IPS-15b (cell line): ENCODE results near the gene LINC00632.

Source experiments
- H3K27me3 ChIP-seq: one replicate; pipeline ENCODE4 v1.6.1; 2013; ENCODE audit warnings: low read length; ENCODE audit not compliant: control insufficient read depth, insufficient read depth
- H3K36me3 ChIP-seq: one replicate; pipeline ENCODE4 v1.6.1; 2013; ENCODE audit warnings: low read length; ENCODE audit not compliant: control insufficient read depth, insufficient read depth
- H3K4me1 ChIP-seq: one replicate; pipeline ENCODE4 v1.6.1; 2013; ENCODE audit warnings: mild to moderate bottlenecking, low read length; ENCODE audit not compliant: control insufficient read depth, insufficient read depth
- H3K4me3 ChIP-seq: one replicate; pipeline ENCODE4 v1.5.1; 2013; ENCODE audit warnings: low read depth, low read length
- H3K9ac ChIP-seq: one replicate; pipeline ENCODE4 v1.6.1; 2013; ENCODE audit warnings: low read depth, mild to moderate bottlenecking, low read length
- H3K9me3 ChIP-seq: one replicate; pipeline ENCODE4 v1.6.1; 2013; ENCODE audit warnings: mild to moderate bottlenecking, low read length; ENCODE audit not compliant: control insufficient read depth, insufficient read depth

The LINC00632 gene

DNA sequence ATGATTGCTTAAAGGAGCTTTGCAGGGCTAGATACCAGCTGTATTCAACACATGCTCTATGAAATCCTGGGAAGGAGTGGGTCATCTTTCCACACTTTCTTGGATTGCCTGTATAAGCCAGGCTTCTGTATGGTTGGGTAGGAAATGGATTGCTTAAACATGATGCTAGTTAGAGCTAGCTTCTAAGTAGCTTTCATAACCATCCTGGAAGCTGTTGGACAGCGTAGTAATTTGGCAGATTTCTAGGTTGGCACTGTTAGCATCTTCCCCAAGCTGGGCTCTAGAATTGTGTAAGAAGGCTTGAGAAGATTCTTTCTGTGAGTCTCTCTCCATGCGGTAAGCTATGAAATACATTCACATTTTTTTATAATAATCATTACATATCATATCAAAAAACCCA is 127.3 kb downstream of the LINC00632 start:
- Histone ChIP-seq H3K36me3 (no peaks in the 10 kb centered on the region), H3K4me1 (no peaks in the 10 kb centered on the region), H3K9ac (no peak overlapping the region), H3K27me3 (no peaks in the 10 kb centered on the region), H3K9me3 (no peaks in the 10 kb centered on the region), H3K4me3 (no peak overlapping the region)
